ENCODE measurements around the gene NOL12.

DNA sequence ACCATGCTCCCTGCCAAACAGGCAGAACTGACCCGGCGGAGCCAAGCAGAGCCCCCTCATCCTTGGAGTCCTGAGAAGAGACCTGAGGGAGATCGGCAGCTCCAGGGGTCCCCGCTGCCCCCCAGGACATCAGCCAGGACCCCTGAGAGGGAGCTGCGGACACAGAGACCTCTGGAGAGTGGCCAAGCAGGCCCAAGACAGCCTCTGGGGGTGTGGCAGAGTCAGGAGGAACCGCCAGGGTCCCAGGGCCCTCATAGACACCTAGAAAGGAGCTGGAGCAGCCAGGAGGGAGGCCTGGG, 48.2 kb downstream of the NOL12 start:
- TF ChIP-seq, protein P1, sequence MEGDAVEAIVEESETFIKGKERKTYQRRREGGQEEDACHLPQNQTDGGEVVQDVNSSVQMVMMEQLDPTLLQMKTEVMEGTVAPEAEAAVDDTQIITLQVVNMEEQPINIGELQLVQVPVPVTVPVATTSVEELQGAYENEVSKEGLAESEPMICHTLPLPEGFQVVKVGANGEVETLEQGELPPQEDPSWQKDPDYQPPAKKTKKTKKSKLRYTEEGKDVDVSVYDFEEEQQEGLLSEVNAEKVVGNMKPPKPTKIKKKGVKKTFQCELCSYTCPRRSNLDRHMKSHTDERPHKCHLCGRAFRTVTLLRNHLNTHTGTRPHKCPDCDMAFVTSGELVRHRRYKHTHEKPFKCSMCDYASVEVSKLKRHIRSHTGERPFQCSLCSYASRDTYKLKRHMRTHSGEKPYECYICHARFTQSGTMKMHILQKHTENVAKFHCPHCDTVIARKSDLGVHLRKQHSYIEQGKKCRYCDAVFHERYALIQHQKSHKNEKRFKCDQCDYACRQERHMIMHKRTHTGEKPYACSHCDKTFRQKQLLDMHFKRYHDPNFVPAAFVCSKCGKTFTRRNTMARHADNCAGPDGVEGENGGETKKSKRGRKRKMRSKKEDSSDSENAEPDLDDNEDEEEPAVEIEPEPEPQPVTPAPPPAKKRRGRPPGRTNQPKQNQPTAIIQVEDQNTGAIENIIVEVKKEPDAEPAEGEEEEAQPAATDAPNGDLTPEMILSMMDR (IDR thresholded peaks at IDR 0.05; ENCODE audit: insufficient read depth, low read depth, low read length), result no peak
- TF ChIP-seq EZH2 (IDR thresholded peaks at IDR 0.05; ENCODE audit: insufficient read depth, low read length), result no peak

Measured in astrocyte (in vitro differentiated cells and primary cell).